Measurements from ENCODE around the gene CD300E. TPM values are rescaled to one million over a fixed set of nuclear protein-coding genes. Genes with fewer than 3 reads are reported as not detected.

CD300E gene
- total and polyA plus RNA-seq, 2 of the 13 experiments (the other 11 are each of a cell fraction or from before 2014, with no cell fraction given), result not detected

GRCh38 chr17:74608511-74608910, 15.0 kb downstream of the CD300E start:
- H3K79me2 ChIP-seq (ENCODE audit: insufficient read depth, low read length), result no peaks in the 10 kb centered on the region
- DNase-seq (ENCODE audit: low spot score), result no peak
- H3K9me3 ChIP-seq (ENCODE audit: low read length), result no peaks in the 10 kb centered on the region
- no peak overlapping the region for H3K27ac ChIP-seq (ENCODE audit: extremely low read length, insufficient read depth, low read length)
- no peaks in the 10 kb centered on the region; the same call in 1 of the 2 replicates for H4K20me1 ChIP-seq (ENCODE audit: insufficient read depth, low read length)
- H3K36me3 ChIP-seq (replicated peaks in 1 of 2; ENCODE audit: control insufficient read depth in 1 of 2, insufficient read depth in 2 of 2, low read length in 2 of 2), result no peaks in the 10 kb centered on the region
- H3K9ac ChIP-seq (ENCODE audit: insufficient read depth, low read depth, low read length), result no peak overlapping the region
- WGBS (ENCODE audit: low lambda C conversion rate), result 4% methylated on average over 3 of the region's 3 CpGs
- peaks cover 4 to 42% of the 10 kb centered on the region in 2 experiments for H3K27me3 ChIP-seq (ENCODE audit: control insufficient read depth in 1 of 2, insufficient read depth in 2 of 2, low read length in 2 of 2)
- in situ Hi-C loops (cut with HindIII; ENCODE audit: extremely low pct_ligation_motif_present, low pct_unique_long_range_greater_than_20kb) (no loop called here), intact Hi-C loops (cut with micrococcal nuclease; ENCODE audit: unreplicated experiment) (no loop called here)
- FAIRE-seq, result no peak
- ChIA-PET POLR2A (no interaction called here), CTCF (ENCODE audit: low intra/inter-chr PET ratio, low total read pairs) (no interaction called here)
- no peak overlapping the region for H3K4me3 ChIP-seq (replicated peaks in 1 of 3; ENCODE audit: insufficient read depth in 1 of 3, low read depth in 2 of 3, low read length in 3 of 3)
- BruUV-seq (replicated peaks), result no TSS peak
- H3K4me2 ChIP-seq (ENCODE audit: low read depth, low read length), result no peak overlapping the region
- no peak overlapping the region for H2AFZ ChIP-seq (ENCODE audit: low read length)
- no peak for ATAC-seq
- TF ChIP-seq ZNF557 (CRISPR knock-in tag; IDR thresholded peaks at IDR 0.05) (no peak), ZNF740 (CRISPR knock-in tag; IDR thresholded peaks at IDR 0.05) (no peak), ZZZ3 (CRISPR knock-in tag; IDR thresholded peaks at IDR 0.05; ENCODE audit: borderline replicate concordance) (no peak), GFI1 (CRISPR knock-in tag; IDR thresholded peaks at IDR 0.05; ENCODE audit: borderline replicate concordance) (no peak), TSC22D2 (CRISPR knock-in tag; IDR thresholded peaks at IDR 0.05; ENCODE audit: borderline replicate concordance) (no peak), HBP1 (CRISPR knock-in tag; IDR thresholded peaks at IDR 0.05; ENCODE audit: low read depth) (no peak), ZNF816 (CRISPR knock-in tag; IDR thresholded peaks at IDR 0.05; ENCODE audit: borderline replicate concordance) (no peak), ZNF770 (CRISPR knock-in tag; IDR thresholded peaks at IDR 0.05) (no peak), HNRNPK (IDR thresholded peaks at IDR 0.05; ENCODE audit: low read depth, low read length, poor library complexity, severe bottlenecking) (no peak), EHMT2 (IDR thresholded peaks at IDR 0.05; ENCODE audit: borderline replicate concordance, low read depth, low read length) (no peak), REXO4 (CRISPR knock-in tag; IDR thresholded peaks at IDR 0.05; ENCODE audit: borderline replicate concordance) (no peak)
- H3K4me1 ChIP-seq (ENCODE audit: insufficient read depth, low read length), result no peaks in the 10 kb centered on the region

Data from HepG2 (cell line).